DND-41 (cell line): ENCODE measurements around the gene HMSD.

Experiments used
- ATAC-seq: fragments of 200-7000 bp; cut with Tn5 transposase; 3 replicates; pipeline ENCODE4 v1.9.1; 2021; ENCODE audit warnings: low read depth; ENCODE audit not compliant: insufficient read depth
- DNase-seq: peaks from one replicate; pipeline ENCODE4 v3.0.0-alpha.2; 2020
- H2AFZ ChIP-seq: 2 replicates; pipeline ENCODE4 v1.6.0; 2012; ENCODE audit warnings: low read depth, low read length
- H3K27ac ChIP-seq: 2 replicates; pipeline ENCODE4 v1.5.1; 2012; ENCODE audit warnings: low read length, inconsistent platforms
- H3K27me3 ChIP-seq: fragments of 200-600 bp; sonication (generic); 2 replicates; pipeline ENCODE4 v1.6.0; 2012; ENCODE audit warnings: low read length, mild to moderate bottlenecking, inconsistent platforms; ENCODE audit not compliant: insufficient read depth, poor library complexity
- H3K36me3 ChIP-seq: 2 replicates; pipeline ENCODE4 v1.5.1; 2012; ENCODE audit warnings: low read length, inconsistent platforms; ENCODE audit not compliant: insufficient read depth
- H3K4me1 ChIP-seq: 2 replicates; pipeline ENCODE4 v1.5.1; 2012; ENCODE audit warnings: mild to moderate bottlenecking, low read length; ENCODE audit not compliant: insufficient read depth
- H3K4me2 ChIP-seq: 2 replicates; pipeline ENCODE4 v1.6.0; 2012; ENCODE audit warnings: mild to moderate bottlenecking, moderate library complexity, low read length, inconsistent platforms; ENCODE audit not compliant: insufficient read depth
- H3K4me3 ChIP-seq, 2 experiments: fragments of 200-600 bp in 1 of 2; shearing (Covaris generic) in 1 of 2; 2 replicates each; pipeline ENCODE4 v1.5.1; 2012 to 2016; ENCODE audit warnings: inconsistent platforms in 2 of 2, low read length in 2 of 2, mild to moderate bottlenecking in 2 of 2, low read depth in 1 of 2, moderate library complexity in 1 of 2
- H3K79me2 ChIP-seq: 2 replicates; pipeline ENCODE4 v1.6.0; 2012; ENCODE audit warnings: low read length, inconsistent platforms; ENCODE audit not compliant: insufficient read depth
- H3K9ac ChIP-seq: 2 replicates; pipeline ENCODE4 v1.6.0; 2012; ENCODE audit warnings: low read depth, mild to moderate bottlenecking, inconsistent platforms, low read length, moderate library complexity
- H3K9me3 ChIP-seq: 2 replicates; pipeline ENCODE4 v1.5.1; 2012; ENCODE audit warnings: low read length, moderate library complexity, mild to moderate bottlenecking, inconsistent platforms; ENCODE audit not compliant: insufficient read depth, severe bottlenecking
- H4K20me1 ChIP-seq: 2 replicates; pipeline ENCODE4 v1.6.0; 2012; ENCODE audit warnings: low read length; ENCODE audit not compliant: insufficient read depth
- EZH2 ChIP-seq: IDR thresholded peaks from 3 replicates; pipeline ENCODE4 v1.6.1; 2012; ENCODE audit warnings: borderline replicate concordance, low read depth, mild to moderate bottlenecking, moderate library complexity, low read length, inconsistent platforms; ENCODE audit not compliant: severe bottlenecking
- TF ChIP-seq, protein P1 (sequence below): IDR thresholded peaks from 2 replicates; pipeline ENCODE4 v1.5.1; 2012; ENCODE audit warnings: borderline replicate concordance, low read length, moderate library complexity, mild to moderate bottlenecking; ENCODE audit not compliant: poor library complexity, severe bottlenecking; ENCODE audit errors: extremely low read depth

HMSD gene

DNA sequence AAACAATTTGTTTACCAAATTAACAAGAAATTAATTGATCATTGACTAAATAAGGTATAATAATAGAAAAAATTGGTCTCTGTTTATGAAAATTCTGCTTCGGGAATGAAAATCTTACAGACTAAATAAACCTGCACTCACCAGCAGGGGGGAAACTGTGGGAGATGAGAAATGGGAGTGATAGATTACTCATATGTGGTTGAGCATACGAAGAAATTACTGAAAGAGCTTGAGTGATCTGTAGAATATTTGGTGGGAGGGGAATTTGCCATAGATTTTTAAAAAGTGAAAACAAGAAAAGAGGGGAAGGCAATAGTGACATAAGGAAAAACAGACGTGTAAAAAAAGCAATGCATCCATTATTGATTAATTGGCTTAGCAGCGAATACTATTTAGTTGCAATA is 2.2 kb downstream of the HMSD start:
- Histone ChIP-seq H3K27ac (no peak overlapping the region), H3K79me2 (no peaks in the 10 kb centered on the region), H3K27me3 (no peaks in the 10 kb centered on the region), H3K9ac (no peak overlapping the region), H4K20me1 (no peaks in the 10 kb centered on the region), H3K4me1 (no peaks in the 10 kb centered on the region), H3K4me3 (no peak overlapping the region), H2AFZ (no peak overlapping the region), H3K9me3 (no peaks in the 10 kb centered on the region), H3K4me2 (no peak overlapping the region), H3K36me3 (no peaks in the 10 kb centered on the region)
- TF ChIP-seq, protein P1, sequence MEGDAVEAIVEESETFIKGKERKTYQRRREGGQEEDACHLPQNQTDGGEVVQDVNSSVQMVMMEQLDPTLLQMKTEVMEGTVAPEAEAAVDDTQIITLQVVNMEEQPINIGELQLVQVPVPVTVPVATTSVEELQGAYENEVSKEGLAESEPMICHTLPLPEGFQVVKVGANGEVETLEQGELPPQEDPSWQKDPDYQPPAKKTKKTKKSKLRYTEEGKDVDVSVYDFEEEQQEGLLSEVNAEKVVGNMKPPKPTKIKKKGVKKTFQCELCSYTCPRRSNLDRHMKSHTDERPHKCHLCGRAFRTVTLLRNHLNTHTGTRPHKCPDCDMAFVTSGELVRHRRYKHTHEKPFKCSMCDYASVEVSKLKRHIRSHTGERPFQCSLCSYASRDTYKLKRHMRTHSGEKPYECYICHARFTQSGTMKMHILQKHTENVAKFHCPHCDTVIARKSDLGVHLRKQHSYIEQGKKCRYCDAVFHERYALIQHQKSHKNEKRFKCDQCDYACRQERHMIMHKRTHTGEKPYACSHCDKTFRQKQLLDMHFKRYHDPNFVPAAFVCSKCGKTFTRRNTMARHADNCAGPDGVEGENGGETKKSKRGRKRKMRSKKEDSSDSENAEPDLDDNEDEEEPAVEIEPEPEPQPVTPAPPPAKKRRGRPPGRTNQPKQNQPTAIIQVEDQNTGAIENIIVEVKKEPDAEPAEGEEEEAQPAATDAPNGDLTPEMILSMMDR, result peak; percentile 6
- no peak for TF ChIP-seq EZH2
- DNase-seq (no peak), ATAC-seq (no peak)

DNA sequence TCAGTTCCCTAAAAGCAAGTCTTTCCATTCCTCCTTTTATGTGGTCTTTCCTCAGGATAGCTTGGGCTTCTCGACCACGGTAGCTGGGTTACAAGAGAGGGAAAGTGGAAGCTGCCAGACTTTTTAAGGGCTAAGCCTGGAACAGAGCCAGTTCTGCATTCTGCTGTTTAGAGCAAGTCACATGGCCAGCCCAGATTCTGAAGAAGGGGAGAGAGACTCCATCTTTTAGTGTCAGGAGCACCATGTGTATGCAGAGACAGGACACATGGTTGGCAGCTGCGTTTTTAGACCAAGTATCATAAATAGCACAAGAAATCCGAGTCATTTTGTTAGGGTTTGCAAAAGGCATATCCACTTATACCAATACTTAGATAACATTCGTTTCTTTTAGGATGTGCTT is 4.7 kb downstream of the HMSD start:
- no peaks in the 10 kb centered on the region for H3K36me3 ChIP-seq
- no peak overlapping the region for H2AFZ ChIP-seq
- no peaks in the 10 kb centered on the region for H3K79me2 ChIP-seq
- no peaks in the 10 kb centered on the region for H3K9me3 ChIP-seq
- H3K27ac ChIP-seq, result no peak overlapping the region
- TF ChIP-seq, protein P1, result no peak
- TF ChIP-seq EZH2, result no peak
- H4K20me1 ChIP-seq, result no peaks in the 10 kb centered on the region
- DNase-seq (no peak), ATAC-seq (no peak)
- no peaks in the 10 kb centered on the region for H3K4me1 ChIP-seq
- no peak overlapping the region for H3K4me2 ChIP-seq
- H3K27me3 ChIP-seq, result peaks cover 6% of the 10 kb centered on the region
- no peak overlapping the region for H3K9ac ChIP-seq
- H3K4me3 ChIP-seq, result no peak overlapping the region

DNA sequence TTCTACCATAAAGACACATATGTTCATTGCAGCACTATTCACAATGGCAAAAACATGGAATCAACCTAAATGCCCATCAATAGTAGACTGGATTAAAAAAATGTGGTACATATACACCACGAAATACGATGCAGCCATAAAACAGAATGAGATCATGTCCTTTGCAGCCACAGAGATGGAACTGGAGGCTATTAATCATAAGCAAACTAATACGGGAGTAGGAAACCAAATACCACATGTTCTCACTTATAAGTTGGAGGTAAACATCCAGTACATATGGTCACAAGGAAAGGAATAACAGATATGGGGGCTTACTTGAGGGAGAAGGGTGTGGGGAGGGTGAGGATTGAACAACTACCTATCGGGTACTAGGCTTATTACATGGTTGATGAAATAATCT is 7.7 kb downstream of the HMSD start:
- H3K27ac ChIP-seq, result no peak overlapping the region
- H3K9me3 ChIP-seq, result no peaks in the 10 kb centered on the region
- H3K4me1 ChIP-seq, result no peaks in the 10 kb centered on the region
- H2AFZ ChIP-seq, result no peak overlapping the region
- H3K27me3 ChIP-seq, result peaks cover 10% of the 10 kb centered on the region
- ATAC-seq (no peak), DNase-seq (no peak)
- no peak overlapping the region for H3K4me3 ChIP-seq
- no peaks in the 10 kb centered on the region for H3K36me3 ChIP-seq
- TF ChIP-seq, protein P1, result no peak
- no peak for TF ChIP-seq EZH2
- H3K4me2 ChIP-seq, result no peak overlapping the region
- no peaks in the 10 kb centered on the region for H3K79me2 ChIP-seq
- H4K20me1 ChIP-seq, result no peaks in the 10 kb centered on the region
- H3K9ac ChIP-seq, result no peak overlapping the region

DNA sequence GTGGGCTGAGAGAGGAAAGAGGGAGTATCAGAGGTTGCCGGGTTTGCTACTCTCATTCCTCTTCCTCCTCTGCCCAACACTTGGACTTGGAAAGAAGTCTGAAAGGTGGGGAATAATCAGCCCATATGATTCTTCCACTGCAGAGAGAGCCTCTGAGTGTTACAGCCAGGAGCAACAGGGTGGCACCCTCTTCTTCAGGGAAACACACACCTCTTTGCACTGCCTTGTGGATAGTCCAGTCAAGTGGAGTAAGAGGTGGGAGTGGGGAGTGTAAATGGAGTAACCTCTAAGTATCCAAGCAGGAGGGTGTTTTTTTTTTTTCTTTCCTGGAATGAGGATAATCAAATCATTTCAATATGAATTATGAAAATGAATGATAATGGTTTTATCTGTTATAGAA is 11.8 kb downstream of the HMSD start:
- TF ChIP-seq EZH2, result no peak
- TF ChIP-seq, protein P1, result no peak
- Histone ChIP-seq H3K4me3 (no peak overlapping the region), H3K27ac (no peak overlapping the region), H3K9ac (no peak overlapping the region), H3K79me2 (no peaks in the 10 kb centered on the region), H3K4me2 (no peak overlapping the region), H3K4me1 (no peaks in the 10 kb centered on the region), H2AFZ (no peak overlapping the region), H3K27me3 (peaks cover 10% of the 10 kb centered on the region), H3K36me3 (no peaks in the 10 kb centered on the region), H3K9me3 (no peaks in the 10 kb centered on the region), H4K20me1 (no peaks in the 10 kb centered on the region)
- DNase-seq (no peak), ATAC-seq (no peak)
